Neural cell (in vitro differentiated cells): ENCODE data around the gene GNG4.

ENCODE experiments used
- EZH2 ChIP-seq: fragments of 200-600, 300-800 bp; shearing (Covaris generic), sonication (generic); IDR thresholded peaks from 2 replicates; pipeline ENCODE4 v1.6.1; 2014; ENCODE audit warnings: antibody characterized with exemption, low read length, borderline replicate concordance, mild to moderate bottlenecking; ENCODE audit not compliant: insufficient read depth, poor library complexity, severe bottlenecking
- MXI1 ChIP-seq: fragments of 450-650 bp; conservative IDR thresholded peaks from 2 replicates; pipeline ENCODE4 v1.6.1; 2014; ENCODE audit warnings: antibody characterized with exemption, mild to moderate bottlenecking; ENCODE audit not compliant: poor library complexity, severe bottlenecking
- POLR2AphosphoS5 ChIP-seq: IDR thresholded peaks from 2 replicates; pipeline ENCODE4 v1.6.1; 2012
- RAD21 ChIP-seq: fragments of 450-650 bp; conservative IDR thresholded peaks from 2 replicates; pipeline ENCODE4 v1.6.1; 2014; ENCODE audit warnings: antibody characterized with exemption, mild to moderate bottlenecking, moderate library complexity
- TAF1 ChIP-seq: IDR thresholded peaks from 2 replicates; pipeline ENCODE4 v1.6.1; 2012; ENCODE audit warnings: low read depth
- TF ChIP-seq, protein P1 (sequence below): IDR thresholded peaks from 2 replicates; pipeline ENCODE4 v1.6.1; 2012; ENCODE audit warnings: borderline replicate concordance
- TF ChIP-seq, protein P2 (sequence below): fragments of 450-650 bp; IDR thresholded peaks from 2 replicates; pipeline ENCODE4 v1.5.1; 2014; ENCODE audit warnings: antibody characterized with exemption, mild to moderate bottlenecking, moderate library complexity; ENCODE audit not compliant: poor library complexity, severe bottlenecking

DNA sequence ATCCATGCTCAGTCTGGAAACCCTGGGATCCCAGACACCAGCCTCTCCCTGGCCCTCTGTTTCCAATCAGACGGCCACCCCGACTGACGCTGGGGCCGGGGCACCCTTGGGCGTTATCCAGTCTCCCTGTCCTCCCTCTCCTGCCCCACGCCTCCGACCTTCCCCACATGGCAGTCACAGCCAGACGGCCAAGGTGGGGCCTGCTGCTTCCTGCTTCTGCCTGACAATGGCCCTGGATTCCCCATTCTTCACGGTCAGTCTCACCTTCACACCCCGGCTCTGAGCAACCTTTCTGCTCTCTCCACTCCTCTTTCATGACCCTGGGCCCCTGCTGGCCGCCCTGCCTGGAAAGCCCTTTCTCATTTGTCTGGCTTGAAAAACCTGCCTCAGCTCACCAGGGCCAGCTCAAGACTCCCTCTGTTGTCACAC is 6.6 kb downstream of the GNG4 start:
- TF ChIP-seq TAF1 (no peak), EZH2 (no peak), RAD21 (no peak), POLR2AphosphoS5 (no peak), MXI1 (no peak)
- TF ChIP-seq, protein P1, sequence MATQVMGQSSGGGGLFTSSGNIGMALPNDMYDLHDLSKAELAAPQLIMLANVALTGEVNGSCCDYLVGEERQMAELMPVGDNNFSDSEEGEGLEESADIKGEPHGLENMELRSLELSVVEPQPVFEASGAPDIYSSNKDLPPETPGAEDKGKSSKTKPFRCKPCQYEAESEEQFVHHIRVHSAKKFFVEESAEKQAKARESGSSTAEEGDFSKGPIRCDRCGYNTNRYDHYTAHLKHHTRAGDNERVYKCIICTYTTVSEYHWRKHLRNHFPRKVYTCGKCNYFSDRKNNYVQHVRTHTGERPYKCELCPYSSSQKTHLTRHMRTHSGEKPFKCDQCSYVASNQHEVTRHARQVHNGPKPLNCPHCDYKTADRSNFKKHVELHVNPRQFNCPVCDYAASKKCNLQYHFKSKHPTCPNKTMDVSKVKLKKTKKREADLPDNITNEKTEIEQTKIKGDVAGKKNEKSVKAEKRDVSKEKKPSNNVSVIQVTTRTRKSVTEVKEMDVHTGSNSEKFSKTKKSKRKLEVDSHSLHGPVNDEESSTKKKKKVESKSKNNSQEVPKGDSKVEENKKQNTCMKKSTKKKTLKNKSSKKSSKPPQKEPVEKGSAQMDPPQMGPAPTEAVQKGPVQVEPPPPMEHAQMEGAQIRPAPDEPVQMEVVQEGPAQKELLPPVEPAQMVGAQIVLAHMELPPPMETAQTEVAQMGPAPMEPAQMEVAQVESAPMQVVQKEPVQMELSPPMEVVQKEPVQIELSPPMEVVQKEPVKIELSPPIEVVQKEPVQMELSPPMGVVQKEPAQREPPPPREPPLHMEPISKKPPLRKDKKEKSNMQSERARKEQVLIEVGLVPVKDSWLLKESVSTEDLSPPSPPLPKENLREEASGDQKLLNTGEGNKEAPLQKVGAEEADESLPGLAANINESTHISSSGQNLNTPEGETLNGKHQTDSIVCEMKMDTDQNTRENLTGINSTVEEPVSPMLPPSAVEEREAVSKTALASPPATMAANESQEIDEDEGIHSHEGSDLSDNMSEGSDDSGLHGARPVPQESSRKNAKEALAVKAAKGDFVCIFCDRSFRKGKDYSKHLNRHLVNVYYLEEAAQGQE = no peak
- TF ChIP-seq, protein P2, sequence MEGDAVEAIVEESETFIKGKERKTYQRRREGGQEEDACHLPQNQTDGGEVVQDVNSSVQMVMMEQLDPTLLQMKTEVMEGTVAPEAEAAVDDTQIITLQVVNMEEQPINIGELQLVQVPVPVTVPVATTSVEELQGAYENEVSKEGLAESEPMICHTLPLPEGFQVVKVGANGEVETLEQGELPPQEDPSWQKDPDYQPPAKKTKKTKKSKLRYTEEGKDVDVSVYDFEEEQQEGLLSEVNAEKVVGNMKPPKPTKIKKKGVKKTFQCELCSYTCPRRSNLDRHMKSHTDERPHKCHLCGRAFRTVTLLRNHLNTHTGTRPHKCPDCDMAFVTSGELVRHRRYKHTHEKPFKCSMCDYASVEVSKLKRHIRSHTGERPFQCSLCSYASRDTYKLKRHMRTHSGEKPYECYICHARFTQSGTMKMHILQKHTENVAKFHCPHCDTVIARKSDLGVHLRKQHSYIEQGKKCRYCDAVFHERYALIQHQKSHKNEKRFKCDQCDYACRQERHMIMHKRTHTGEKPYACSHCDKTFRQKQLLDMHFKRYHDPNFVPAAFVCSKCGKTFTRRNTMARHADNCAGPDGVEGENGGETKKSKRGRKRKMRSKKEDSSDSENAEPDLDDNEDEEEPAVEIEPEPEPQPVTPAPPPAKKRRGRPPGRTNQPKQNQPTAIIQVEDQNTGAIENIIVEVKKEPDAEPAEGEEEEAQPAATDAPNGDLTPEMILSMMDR = no peak
